NT2/D1 (cell line): Measurements from ENCODE around the gene INF2.

ENCODE experiments used
- SUZ12 ChIP-seq: IDR thresholded peaks from 2 replicates; pipeline ENCODE4 v1.6.1; 2011; ENCODE audit not compliant: insufficient read length, insufficient read depth; ENCODE audit errors: extremely low read depth
- YY1 ChIP-seq: IDR thresholded peaks from 2 replicates; pipeline ENCODE4 v1.6.1; 2011; ENCODE audit not compliant: insufficient read length, insufficient read depth
- ZNF274 ChIP-seq: IDR thresholded peaks from 2 replicates; pipeline ENCODE4 v1.6.1; 2011; ENCODE audit warnings: mild to moderate bottlenecking, low read depth, low read length

DNA sequence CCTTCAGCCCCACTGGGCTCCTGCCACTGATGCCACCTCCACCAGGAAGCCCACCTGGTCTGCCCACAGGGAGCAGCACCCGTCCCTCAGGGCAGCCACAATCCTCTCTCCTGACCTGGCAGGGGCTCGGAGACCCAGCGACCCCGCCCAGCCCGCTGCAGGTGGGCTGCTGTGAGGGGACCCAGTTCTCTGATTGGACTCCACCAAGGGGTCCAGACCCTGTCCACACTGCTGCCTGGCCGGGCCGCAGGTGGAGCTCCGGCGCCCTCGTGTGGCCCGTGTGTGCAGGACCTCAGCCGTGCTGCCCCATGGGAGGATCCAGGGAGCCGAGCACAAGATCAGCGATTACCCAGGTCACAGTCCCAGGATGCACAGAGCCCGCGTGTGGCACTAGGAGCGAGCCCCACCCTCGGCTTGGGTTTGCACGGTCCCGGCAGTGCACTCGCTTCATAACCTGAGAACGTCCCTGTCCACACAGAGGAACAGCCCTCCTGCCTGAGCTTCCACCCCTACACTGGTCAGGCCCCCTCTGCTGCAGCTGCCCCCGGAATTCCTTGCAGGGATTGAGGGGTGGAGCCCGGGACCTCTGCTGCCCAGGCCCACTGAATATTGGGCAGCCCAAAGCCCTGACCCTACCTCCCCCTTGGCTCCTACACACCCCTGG, 49.4 kb upstream of the INF2 start:
- TF ChIP-seq YY1 (no peak), ZNF274 (no peak), SUZ12 (no peak)
